HepG2 (cell line): ENCODE results near the gene CNGA1. TPM values are rescaled to one million over a fixed set of nuclear protein-coding genes. Genes with fewer than 3 reads are reported as not detected.

Experiments
- ATAC-seq: fragments of 200-7000 bp; cut with Tn5 transposase; 3 replicates; pipeline ENCODE4 v1.9.1; 2020; ENCODE audit warnings: mild to moderate bottlenecking, moderate library complexity
- BruUV-seq: library from RNA; stranded (reverse); fragments of 400-500 nt; replicated peaks from 2 replicates; lab custom pipeline; 2021; lab: Mats Ljungman, UMichigan
- CTCF ChIA-PET: fragments of 300-600 bp; formaldehyde crosslinking; extraction: SDS; loops from one replicate; lab custom pipeline; 2021; ENCODE audit warnings: low total read pairs, inconsistent platforms, low intra/inter-chr PET ratio; lab: Yijun Ruan, JAX
- POLR2A ChIA-PET: fragments of 350-600 bp; sonication (Branson Sonifier 250); formaldehyde crosslinking; loops from one replicate; lab custom pipeline; 2020; ENCODE audit warnings: antibody characterized with exemption, inconsistent platforms; lab: Yijun Ruan, JAX
- DNase-seq: peaks from one replicate; pipeline ENCODE4 v3.0.0-alpha.2; 2015; ENCODE audit warnings: low spot score
- FAIRE-seq: peaks from 3 replicates; lab custom pipeline; 2011; peaks lifted over from hg19 to GRCh38; lab: Jason Lieb, UNC
- H2AFZ ChIP-seq: one replicate; pipeline ENCODE4 v1.6.1; 2011; ENCODE audit warnings: low read length, inconsistent platforms
- H3K27ac ChIP-seq: fragments of 300-600 bp; 3 replicates; pipeline ENCODE4 v1.8.0; 2011; ENCODE audit warnings: mixed run types, mild to moderate bottlenecking, mixed read lengths, low read length, inconsistent platforms; ENCODE audit not compliant: insufficient read depth; ENCODE audit errors: extremely low read length
- H3K27me3 ChIP-seq, 2 experiments: fragments of 200-600 bp in 1 of 2; 2 replicates in 1 of 2; 3 replicates in 1 of 2; pipeline versions ENCODE4 v1.6.0 to v1.8.0; 2011; ENCODE audit warnings: low read length in 2 of 2, mild to moderate bottlenecking in 2 of 2, moderate library complexity in 2 of 2, inconsistent platforms in 1 of 2; ENCODE audit not compliant: insufficient read depth in 2 of 2, control insufficient read depth in 1 of 2
- H3K36me3 ChIP-seq, 2 experiments: fragments of 200-600 bp in 1 of 2; replicated peaks in 1 of 2; 2 replicates in 1 of 2; 3 replicates in 1 of 2; pipeline versions ENCODE4 v1.5.1 to v1.8.0; 2011; ENCODE audit warnings: low read length in 2 of 2, inconsistent platforms in 1 of 2; ENCODE audit not compliant: insufficient read depth in 2 of 2, control insufficient read depth in 1 of 2
- H3K4me1 ChIP-seq: 2 replicates; pipeline ENCODE4 v1.5.1; 2012; ENCODE audit warnings: low read length, inconsistent platforms; ENCODE audit not compliant: insufficient read depth
- H3K4me2 ChIP-seq: 2 replicates; pipeline ENCODE4 v1.6.0; 2011; ENCODE audit warnings: low read depth, low read length, inconsistent platforms
- H3K4me3 ChIP-seq, 3 experiments: fragments of 200-600 bp in 1 of 3; sonication (generic), shearing (Covaris generic) in 1 of 3; replicated peaks in 1 of 3; 2 replicates each; pipeline ENCODE4 v1.5.1; 2011 to 2016; ENCODE audit warnings: low read length in 3 of 3, inconsistent platforms in 2 of 3, low read depth in 2 of 3, mild to moderate bottlenecking in 2 of 3, control low read depth in 1 of 3, mixed read lengths in 1 of 3; ENCODE audit not compliant: insufficient read depth in 1 of 3
- H3K79me2 ChIP-seq: one replicate; pipeline ENCODE4 v1.6.1; 2011; ENCODE audit warnings: low read length, inconsistent platforms; ENCODE audit not compliant: insufficient read depth
- H3K9ac ChIP-seq: 2 replicates; pipeline ENCODE4 v1.6.0; 2011; ENCODE audit warnings: mild to moderate bottlenecking, low read depth, low read length, inconsistent platforms; ENCODE audit not compliant: insufficient read depth
- H3K9me3 ChIP-seq: 2 replicates; pipeline ENCODE4 v1.5.1; 2012; ENCODE audit warnings: mild to moderate bottlenecking, low read length
- H4K20me1 ChIP-seq: 2 replicates; pipeline ENCODE4 v1.6.0; 2011; ENCODE audit warnings: inconsistent platforms, mild to moderate bottlenecking, low read length, moderate library complexity; ENCODE audit not compliant: insufficient read depth
- FLYWCH1 ChIP-seq: sonication (generic); formaldehyde crosslinking; IDR thresholded peaks from 2 replicates; pipeline ENCODE4 v1.8.1; 2023; ENCODE audit warnings: mild to moderate bottlenecking, missing genetic modification reagents
- HDAC2 ChIP-seq: sonication (generic); formaldehyde crosslinking; IDR thresholded peaks from 2 replicates; pipeline ENCODE4 v1.4.0; 2020; ENCODE audit warnings: missing genetic modification reagents
- POLR2AphosphoS5 ChIP-seq: IDR thresholded peaks from 2 replicates; pipeline ENCODE4 v1.6.1; 2012; ENCODE audit warnings: low read depth, low read length
- RXRB ChIP-seq: IDR thresholded peaks from 2 replicates; pipeline ENCODE4 v1.6.1; 2016; ENCODE audit warnings: borderline replicate concordance, missing genetic modification reagents, missing compliant biosample characterization
- ZNF280D ChIP-seq: sonication (generic); formaldehyde crosslinking; IDR thresholded peaks from 2 replicates; pipeline ENCODE4 v1.5.1; 2020; ENCODE audit warnings: mild to moderate bottlenecking, missing genetic modification reagents
- ZNF382 ChIP-seq: sonication (generic); formaldehyde crosslinking; IDR thresholded peaks from 2 replicates; pipeline ENCODE4 v1.5.0; 2020; ENCODE audit warnings: missing genetic modification reagents, mild to moderate bottlenecking, borderline replicate concordance
- ZNF780A ChIP-seq: sonication (generic); formaldehyde crosslinking; IDR thresholded peaks from 2 replicates; pipeline ENCODE4 v1.8.0; 2022; ENCODE audit warnings: mild to moderate bottlenecking, missing genetic modification reagents, moderate library complexity
- WGBS: methylation state at CpG from one replicate; pipeline ENCODE4 v1.1.6; 2017; ENCODE audit warnings: low lambda C conversion rate; 5-methylcytosine and 5-hydroxymethylcytosine counted together
- in situ Hi-C: cut with HindIII; loops from 2 replicates; pipeline ENCODE4 v1.10.0; 2017; ENCODE audit warnings: low pct_unique_long_range_greater_than_20kb; ENCODE audit not compliant: extremely low pct_ligation_motif_present
- intact Hi-C: fragments of 100-400 bp; cut with micrococcal nuclease; formaldehyde crosslinking; loops from one replicate; pipeline ENCODE4 v1.10.0; 2022; ENCODE audit not compliant: unreplicated experiment
- polyA plus RNA-seq, 8 experiments: library from polyadenylated mRNA; depleted of rRNA in 3 of 8; stranded (reverse) in 7 of 8; unstranded in 1 of 8; fragments of >200 nt; fragmentation: Illumina TruSeq in 4 of 8; extraction: Trizol in 4 of 8; gene quantifications; 2 replicates each; pipeline versions ENCODE4 v1.2.1 to v1.2.3, GENCODE V29; 2011 to 2016; ENCODE audit warnings: low read depth in 4 of 8, missing spikeins in 1 of 8, mixed read lengths in 1 of 8; ENCODE audit not compliant: insufficient read depth in 1 of 8
- total RNA-seq, 5 experiments: library from RNA; depleted of rRNA; stranded (reverse); fragments of >200 nt; fragmentation: Illumina TruSeq; extraction: Trizol; gene quantifications; 2 replicates each; pipeline ENCODE4 v1.2.3, GENCODE V29; 2016; ENCODE audit warnings: low read depth in 1 of 5

The CNGA1 gene
- total and polyA plus RNA-seq, 2 of the 13 experiments (the other 11 are each of a cell fraction or from before 2014, with no cell fraction given): 0.22 to 0.40 TPM

- TF ChIP-seq ZNF280D (no peak), HDAC2 (CRISPR knock-in tag) (no peak), RXRB (CRISPR knock-in tag) (no peak), ZNF382 (CRISPR knock-in tag) (no peak), FLYWCH1 (no peak), POLR2AphosphoS5 (no peak), ZNF780A (CRISPR knock-in tag) (no peak)
- Histone ChIP-seq H2AFZ (no peak overlapping the region), H3K4me2 (no peak overlapping the region), H3K9ac (no peak overlapping the region), H3K4me3 (no peak overlapping the region), H3K36me3 (peaks cover 11 to 68% of the 10 kb centered on the region in 2 experiments), H4K20me1 (no peaks in the 10 kb centered on the region; the same call in 1 of the 2 replicates), H3K4me1 (no peaks in the 10 kb centered on the region), H3K27me3 (no peaks in the 10 kb centered on the region), H3K79me2 (no peaks in the 10 kb centered on the region), H3K9me3 (no peaks in the 10 kb centered on the region), H3K27ac (no peak overlapping the region)
- no peak for ATAC-seq
- in situ Hi-C loops (no loop called here), intact Hi-C loops (no loop called here)
- ChIA-PET CTCF (no interaction called here), POLR2A (no interaction called here)
- FAIRE-seq: no peak
- no peak for DNase-seq
- WGBS: 88% methylated on average over 1 of the region's 1 CpG
- no TSS peak for BruUV-seq
Measured at GRCh38 chr4:47891928-47892327, 124.6 kb downstream of the CNGA1 start.

Other genes with a start within 250 kb of the CNGA1 start
- gene CORIN, start 178.6 kb downstream of the CNGA1 start, total RNA-seq (2016; rRNA removed; fragmentation: Illumina TruSeq; extraction: Trizol): 0.11 and 0.84 TPM in 2 replicates
- 1.2 TPM in 2 replicates for gene CORIN, start 178.6 kb downstream of the CNGA1 start, polyA plus RNA-seq (2011; rRNA removed)
- gene NFXL1, start 102.1 kb downstream of the CNGA1 start, total RNA-seq (2016; rRNA removed; fragmentation: Illumina TruSeq; extraction: Trizol): 18.6 and 22.6 TPM in 2 replicates
- gene NFXL1, start 102.1 kb downstream of the CNGA1 start, polyA plus RNA-seq (2011; rRNA removed): 11.5 and 12.0 TPM in 2 replicates
- gene NIPAL1, start 91 bp upstream of the CNGA1 start, total RNA-seq (2016; rRNA removed; fragmentation: Illumina TruSeq; extraction: Trizol): 1.4 and 1.6 TPM in 2 replicates
- gene NIPAL1, start 91 bp upstream of the CNGA1 start, polyA plus RNA-seq (2011; rRNA removed): 2.8 and 3.4 TPM in 2 replicates
- not detected in 2 replicates for gene TXK, start 117.6 kb upstream of the CNGA1 start, total RNA-seq (2016; rRNA removed; fragmentation: Illumina TruSeq; extraction: Trizol)
- gene TXK, start 117.6 kb upstream of the CNGA1 start, polyA plus RNA-seq (2011; rRNA removed): not detected in 2 replicates